GM10847 (cell line): ENCODE measurements around the gene CREG1.
A peak's percentile ranks its signal among the peaks of the same experiment; 100 is the strongest.

Experiments used
- POLR2A ChIP-seq: IDR thresholded peaks from 2 replicates; pipeline ENCODE4 v1.6.1; 2011; ENCODE audit not compliant: insufficient read length; ENCODE audit errors: extremely low read depth

CREG1 gene

GRCh38 chr1:167553136-167554027, at the start of gene CREG1:
TSS of gene CREG1 (minus strand) at chr1:167553762.
- TF ChIP-seq POLR2A, result peak; percentile 75

- TF ChIP-seq POLR2A, result no peak
Observed at GRCh38 chr1:167602840-167603239, 49.3 kb upstream of the CREG1 start.

GRCh38 chr1:167601442-167602383, 48.2 kb upstream of the CREG1 start:
- no peak for TF ChIP-seq POLR2A

GRCh38 chr1:167599957-167600581, 46.5 kb upstream of the CREG1 start:
- no peak for TF ChIP-seq POLR2A

- TF ChIP-seq POLR2A, result no peak
Observed at GRCh38 chr1:167594822-167595221, 41.3 kb upstream of the CREG1 start.

- TF ChIP-seq POLR2A, result no peak
Observed at GRCh38 chr1:167593860-167594259, 40.3 kb upstream of the CREG1 start.

- no peak for TF ChIP-seq POLR2A
Observed at GRCh38 chr1:167592475-167592874, 38.9 kb upstream of the CREG1 start.

GRCh38 chr1:167588361-167588760, 34.8 kb upstream of the CREG1 start:
- TF ChIP-seq POLR2A, result no peak

- no peak for TF ChIP-seq POLR2A
Observed at GRCh38 chr1:167587872-167588271, 34.3 kb upstream of the CREG1 start.

GRCh38 chr1:167587342-167587741, 33.8 kb upstream of the CREG1 start:
- TF ChIP-seq POLR2A, result no peak

- TF ChIP-seq POLR2A, result no peak
Observed at GRCh38 chr1:167584581-167584980, 31.0 kb upstream of the CREG1 start.

GRCh38 chr1:167582722-167583121, 29.2 kb upstream of the CREG1 start:
- no peak for TF ChIP-seq POLR2A

- no peak for TF ChIP-seq POLR2A
Observed at GRCh38 chr1:167582064-167582463, 28.5 kb upstream of the CREG1 start.

- no peak for TF ChIP-seq POLR2A
Observed at GRCh38 chr1:167579986-167580385, 26.4 kb upstream of the CREG1 start.

- TF ChIP-seq POLR2A, result no peak
Observed at GRCh38 chr1:167578939-167579521, 25.5 kb upstream of the CREG1 start.
